A549 (cell line): ENCODE measurements around the gene RNF40. TPM values are rescaled to one million over a fixed set of nuclear protein-coding genes. Genes with fewer than 3 reads are reported as not detected.

ENCODE experiments used
- ATAC-seq, 2 experiments: fragments of 200-7000 bp in 1 of 2; fragments of >200 bp in 1 of 2; cut with Nextera tagmentation in 1 of 2; cut with Tn5 transposase in 1 of 2; 3 replicates each; pipeline versions ENCODE4 v1.8.0 to v1.9.1; 2018 to 2020; ENCODE audit warnings: mild to moderate bottlenecking in 1 of 2, moderate library complexity in 1 of 2
- CTCF ChIA-PET: fragments of 300-600 bp; sonication (Branson Sonifier 250); formaldehyde crosslinking; extraction: SDS; loops from one replicate; lab custom pipeline; 2021; ENCODE audit warnings: antibody characterized with exemption, inconsistent platforms; lab: Yijun Ruan, JAX
- POLR2A ChIA-PET: fragments of 350-600 bp; formaldehyde crosslinking; extraction: SDS; loops from one replicate; lab custom pipeline; 2021; ENCODE audit warnings: antibody characterized with exemption, inconsistent platforms; lab: Yijun Ruan, JAX
- DNase-seq, 2 experiments: peaks; one replicate each; pipeline versions ENCODE4 v3.0.0 to v3.0.0-alpha.2; 2011 to 2016; ENCODE audit warnings: low read depth in 1 of 2, low spot score in 1 of 2
- FAIRE-seq: peaks from 2 replicates; lab custom pipeline; 2011; peaks lifted over from hg19 to GRCh38; lab: Jason Lieb, UNC
- H3K27ac ChIP-seq, 2 experiments: fragments of >200 bp; sonication (Bioruptor Twin); formaldehyde crosslinking; 3 replicates each; pipeline ENCODE4 v1.5.1; 2016 to 2017
- H3K4me1 ChIP-seq: fragments of >200 bp; sonication (Bioruptor Twin); formaldehyde crosslinking; 3 replicates; pipeline ENCODE4 v1.6.1; 2016
- H3K4me2 ChIP-seq: fragments of >200 bp; sonication (Bioruptor Twin); formaldehyde crosslinking; 3 replicates; pipeline ENCODE4 v1.6.1; 2016
- H3K4me3 ChIP-seq: fragments of >200 bp; sonication (Bioruptor Twin); formaldehyde crosslinking; 3 replicates; pipeline ENCODE4 v1.5.1; 2016
- H3K9me3 ChIP-seq: fragments of >200 bp; sonication (Bioruptor Twin); formaldehyde crosslinking; 3 replicates; pipeline ENCODE4 v1.6.1; 2016
- CBX2 ChIP-seq: fragments of 200-600 bp; sonication (generic); IDR thresholded peaks from 2 replicates; pipeline ENCODE4 v1.6.1; 2016; ENCODE audit warnings: low read depth, mild to moderate bottlenecking, borderline replicate concordance
- CBX8 ChIP-seq: fragments of 200-600 bp; sonication (generic); IDR thresholded peaks from 2 replicates; pipeline ENCODE4 v1.6.1; 2016
- CEBPB ChIP-seq, 2 experiments: fragments of >200 bp in 1 of 2; sonication (Bioruptor Twin) in 1 of 2; formaldehyde crosslinking in 1 of 2; IDR thresholded peaks; 2 replicates each; pipeline ENCODE4 v1.6.1; 2012 to 2016
- CHD2 ChIP-seq: fragments of 150-350 bp; IDR thresholded peaks from 2 replicates; pipeline ENCODE4 v1.6.1; 2014; ENCODE audit warnings: low read length; ENCODE audit not compliant: partially characterized antibody
- EHF ChIP-seq: fragments of 250-450 bp; sonication (Bioruptor Pico); IDR thresholded peaks from 2 replicates; pipeline ENCODE4 v1.5.0; 2020; ENCODE audit warnings: mild to moderate bottlenecking
- EHMT2 ChIP-seq: fragments of 200-600 bp; sonication (generic); IDR thresholded peaks from 2 replicates; pipeline ENCODE4 v1.6.1; 2016; ENCODE audit warnings: antibody characterized with exemption, low read depth, mild to moderate bottlenecking, moderate library complexity
- FOSB ChIP-seq: fragments of 250-450 bp; sonication (Bioruptor Pico); IDR thresholded peaks from 2 replicates; pipeline ENCODE4 v1.5.0; 2020; ENCODE audit warnings: mild to moderate bottlenecking, moderate library complexity
- FOSL2 ChIP-seq, 2 experiments: fragments of 450-650 bp in 1 of 2; fragments of >200 bp in 1 of 2; sonication (Bioruptor Twin) in 1 of 2; formaldehyde crosslinking; IDR thresholded peaks; 2 replicates each; pipeline versions ENCODE4 v1.5.0 to v1.6.1; 2016 to 2020; ENCODE audit warnings: mild to moderate bottlenecking in 1 of 2, moderate library complexity in 1 of 2
- FOXS1 ChIP-seq: fragments of 250-450 bp; sonication (Bioruptor Pico); IDR thresholded peaks from 2 replicates; pipeline ENCODE4 v1.5.0; 2020; ENCODE audit warnings: mild to moderate bottlenecking, moderate library complexity
- JUNB ChIP-seq: fragments of >200 bp; sonication (Bioruptor Twin); formaldehyde crosslinking; IDR thresholded peaks from 2 replicates; pipeline ENCODE4 v1.6.1; 2016
- KDM1A ChIP-seq: fragments of 200-600 bp; sonication (generic); IDR thresholded peaks from 2 replicates; pipeline ENCODE4 v1.6.1; 2016; ENCODE audit warnings: low read depth, mild to moderate bottlenecking
- KDM5A ChIP-seq: fragments of 200-600 bp; sonication (generic); IDR thresholded peaks from 2 replicates; pipeline ENCODE4 v1.6.1; 2016; ENCODE audit warnings: antibody characterized with exemption, mild to moderate bottlenecking
- MAZ ChIP-seq: fragments of 150-350 bp; IDR thresholded peaks from 2 replicates; pipeline ENCODE4 v1.6.1; 2014; ENCODE audit warnings: antibody characterized with exemption, low read depth, low read length, borderline replicate concordance
- NR3C1 ChIP-seq: fragments of >200 bp; sonication (Bioruptor Twin); formaldehyde crosslinking; IDR thresholded peaks from 3 replicates; pipeline ENCODE4 v1.6.1; 2017
- PHF8 ChIP-seq: fragments of 200-600 bp; sonication (generic); IDR thresholded peaks from 2 replicates; pipeline ENCODE4 v1.6.1; 2016; ENCODE audit warnings: low read depth, mild to moderate bottlenecking, antibody characterized with exemption, moderate library complexity, borderline replicate concordance
- POLR2AphosphoS2 ChIP-seq: conservative IDR thresholded peaks from 2 replicates; pipeline ENCODE4 v1.6.1; 2012; ENCODE audit warnings: low read length, improper control_type of control experiment, inconsistent platforms
- RAD21 ChIP-seq, 2 experiments: fragments of >200 bp in 1 of 2; sonication (Bioruptor Twin) in 1 of 2; formaldehyde crosslinking in 1 of 2; IDR thresholded peaks in 1 of 2; conservative IDR thresholded peaks in 1 of 2; 2 replicates in 1 of 2; 3 replicates in 1 of 2; pipeline ENCODE4 v1.6.1; 2012 to 2018; ENCODE audit warnings: inconsistent platforms in 1 of 2
- RFX5 ChIP-seq: fragments of 450-650 bp; IDR thresholded peaks from 2 replicates; pipeline ENCODE4 v1.7.1; 2014; ENCODE audit warnings: antibody characterized with exemption, mild to moderate bottlenecking, moderate library complexity
- RNF2 ChIP-seq: fragments of 200-600 bp; sonication (generic); IDR thresholded peaks from 2 replicates; pipeline ENCODE4 v1.6.1; 2016; ENCODE audit warnings: low read depth, mild to moderate bottlenecking, antibody characterized with exemption, moderate library complexity, borderline replicate concordance
- ZSCAN20 ChIP-seq: fragments of 250-450 bp; sonication (Bioruptor Pico); IDR thresholded peaks from 2 replicates; pipeline ENCODE4 v1.8.0; 2022; ENCODE audit warnings: mild to moderate bottlenecking, moderate library complexity
- WGBS: methylation state at CpG from one replicate; pipeline ENCODE4 v1.1.6; 2017; ENCODE audit errors: missing lambda C conversion rate; 5-methylcytosine and 5-hydroxymethylcytosine counted together
- polyA plus RNA-seq, 4 experiments: library from polyadenylated mRNA; depleted of rRNA in 3 of 4; stranded (reverse); fragments of >200 nt; fragmentation: RNase III in 1 of 4; extraction: RNeasy Plus Mini Kit Qiagen cat#74134 plus additional on column Dnase treatment in 1 of 4; gene quantifications; 2 replicates in 3 of 4; 3 replicates in 1 of 4; pipeline ENCODE4 v1.2.3, GENCODE V29; 2011 to 2017
- TF ChIP-seq, protein P1 (sequence below): IDR thresholded peaks from 2 replicates; pipeline ENCODE4 v1.6.1; 2012; ENCODE audit warnings: low read depth, borderline replicate concordance
- TF ChIP-seq, protein P2 (sequence below): IDR thresholded peaks from 2 replicates; pipeline ENCODE4 v1.6.1; 2012
- TF ChIP-seq, protein P3 (sequence below): fragments of 250-450 bp; sonication (Bioruptor Pico); IDR thresholded peaks from 2 replicates; pipeline ENCODE4 v1.5.0; 2020; ENCODE audit warnings: low read depth, mild to moderate bottlenecking, moderate library complexity
- TF ChIP-seq, protein P4 (sequence below): fragments of >200 bp; sonication (Bioruptor Twin); formaldehyde crosslinking; IDR thresholded peaks from 3 replicates; pipeline ENCODE4 v1.5.1; 2016

RNF40 gene
- polyA plus RNA-seq, 2 of the 4 experiments (the other 2 are of a cell fraction), result 66.1 to 69.9 TPM

DNA sequence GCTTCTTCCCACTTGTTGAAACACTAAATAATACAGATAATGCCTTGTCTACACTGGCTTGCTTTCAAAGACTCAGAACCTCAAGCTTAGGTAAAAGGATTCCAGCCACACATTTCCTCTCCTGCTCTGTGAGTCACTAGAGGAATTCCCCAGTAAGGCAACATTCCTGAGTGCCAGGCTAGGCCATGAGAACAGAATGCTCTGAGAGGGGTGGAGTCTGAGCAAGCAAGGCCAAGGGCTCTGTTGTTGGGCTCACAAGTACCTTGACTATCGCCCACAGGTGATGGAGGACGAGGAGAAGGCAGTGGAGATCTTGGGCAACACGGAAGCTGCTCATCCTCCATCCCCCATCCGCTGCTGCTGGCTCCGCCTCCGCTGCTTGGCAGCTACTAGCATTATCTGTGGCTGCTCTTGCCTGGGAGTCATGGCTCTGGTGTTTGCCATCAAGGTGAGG lies 20.6 kb upstream of the RNF40 start:
- TF ChIP-seq, protein P1, sequence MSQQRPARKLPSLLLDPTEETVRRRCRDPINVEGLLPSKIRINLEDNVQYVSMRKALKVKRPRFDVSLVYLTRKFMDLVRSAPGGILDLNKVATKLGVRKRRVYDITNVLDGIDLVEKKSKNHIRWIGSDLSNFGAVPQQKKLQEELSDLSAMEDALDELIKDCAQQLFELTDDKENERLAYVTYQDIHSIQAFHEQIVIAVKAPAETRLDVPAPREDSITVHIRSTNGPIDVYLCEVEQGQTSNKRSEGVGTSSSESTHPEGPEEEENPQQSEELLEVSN, result 0 out of 2 replicates have a peak, but pooled peaks have one; percentile 41
- TF ChIP-seq MAZ (no peak), CBX8 (no peak), ZSCAN20 (CRISPR knock-in tag) (peak; percentile 58; the same call in 1 of the 2 replicates), CHD2 (no peak), KDM1A (no peak), FOSL2 (IDR thresholded peaks at IDR 0.05) (no peak), FOSL2 (CRISPR knock-in tag; IDR thresholded peaks at IDR 0.05) (peak; percentile 76), CEBPB (IDR thresholded peaks at IDR 0.05) (no peak)
- TF ChIP-seq, protein P2, sequence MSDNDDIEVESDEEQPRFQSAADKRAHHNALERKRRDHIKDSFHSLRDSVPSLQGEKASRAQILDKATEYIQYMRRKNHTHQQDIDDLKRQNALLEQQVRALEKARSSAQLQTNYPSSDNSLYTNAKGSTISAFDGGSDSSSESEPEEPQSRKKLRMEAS, result peak; percentile 53
- TF ChIP-seq, all 56 proteins: peak for 4
- H3K4me2 ChIP-seq, result peak overlapping the region; percentile 70
- FAIRE-seq (peak; percentile 98), DNase-seq (peak; percentile 88 to 93), ATAC-seq (peak; percentile 80 to 88)
- peak overlapping the region; percentile 29; the same call in 2 of the 3 replicates for H3K4me3 ChIP-seq
- POLR2A ChIA-PET, result interaction anchor here (1.0 to 2.4 kb wide), 3 partner anchors 34 to 83 kb away, joined by 3 to 7 read pairs (median 4); partner anchors contain the start of genes FBRS and SRCAP
- peaks cover 40% of the 10 kb centered on the region for H3K4me1 ChIP-seq
- CTCF ChIA-PET, result interaction anchor here (1.1 kb wide), 2 partner anchors 11 to 73 kb away, joined by 3 read pairs; no protein-coding TSS in a partner anchor
- peak overlapping the region; percentile 72 to 83 for H3K27ac ChIP-seq
- WGBS, result 46% methylated on average over 6 of the region's 6 CpGs
- no peaks in the 10 kb centered on the region for H3K9me3 ChIP-seq

DNA sequence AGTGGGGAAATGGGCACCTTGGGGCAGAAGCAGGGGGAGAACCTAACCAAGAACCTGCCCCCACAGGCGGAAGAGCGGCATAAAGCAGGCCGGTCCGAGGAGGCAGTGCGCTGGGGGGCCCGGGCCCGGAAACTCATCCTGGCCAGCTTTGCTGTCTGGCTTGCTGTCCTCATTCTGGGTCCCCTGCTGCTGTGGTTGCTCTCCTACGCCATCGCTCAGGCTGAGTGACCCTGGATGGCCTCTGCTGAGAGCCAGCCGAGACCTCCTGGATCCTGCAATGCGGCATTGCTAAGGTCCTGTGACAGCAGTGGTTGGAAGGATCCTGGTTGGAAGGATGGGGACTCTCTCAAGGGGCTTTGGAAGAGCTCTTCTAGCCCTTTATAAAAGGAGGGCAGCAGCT lies 18.4 kb upstream of the RNF40 start:
- 95% methylated on average over 10 of the region's 11 CpGs for WGBS
- ATAC-seq (no peak), DNase-seq (no peak), FAIRE-seq (no peak)
- H3K9me3 ChIP-seq, result no peaks in the 10 kb centered on the region
- H3K27ac ChIP-seq, result no peak overlapping the region
- CTCF ChIA-PET, result interaction anchor here (0.9 to 1.5 kb wide), 3 partner anchors 22 to 85 kb away, joined by 3 read pairs; no protein-coding TSS in a partner anchor
- POLR2A ChIA-PET, result interaction anchor here (1.0 kb wide), 1 partner anchor 61 kb away, joined by 3 read pairs; no protein-coding TSS in a partner anchor
- H3K4me1 ChIP-seq, result peaks cover 47% of the 10 kb centered on the region
- no peak overlapping the region for H3K4me2 ChIP-seq
- no peak for TF ChIP-seq NR3C1
- TF ChIP-seq, protein P3, sequence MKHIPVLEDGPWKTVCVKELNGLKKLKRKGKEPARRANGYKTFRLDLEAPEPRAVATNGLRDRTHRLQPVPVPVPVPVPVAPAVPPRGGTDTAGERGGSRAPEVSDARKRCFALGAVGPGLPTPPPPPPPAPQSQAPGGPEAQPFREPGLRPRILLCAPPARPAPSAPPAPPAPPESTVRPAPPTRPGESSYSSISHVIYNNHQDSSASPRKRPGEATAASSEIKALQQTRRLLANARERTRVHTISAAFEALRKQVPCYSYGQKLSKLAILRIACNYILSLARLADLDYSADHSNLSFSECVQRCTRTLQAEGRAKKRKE (CRISPR knock-in tag), result no peak
- TF ChIP-seq MAZ, result no peak
- TF ChIP-seq JUNB, result no peak
- no peak for TF ChIP-seq FOSB (CRISPR knock-in tag)
- no peak for TF ChIP-seq FOSL2 (IDR thresholded peaks at IDR 0.05)
- TF ChIP-seq FOSL2 (CRISPR knock-in tag; IDR thresholded peaks at IDR 0.05), result no peak
- TF ChIP-seq, protein P1, result no peak
- no peak for TF ChIP-seq ZSCAN20 (CRISPR knock-in tag)
- TF ChIP-seq FOXS1 (CRISPR knock-in tag), result no peak
- no peak for TF ChIP-seq CHD2
- no peak for TF ChIP-seq EHMT2
- TF ChIP-seq CBX2, result no peak
- no peak for TF ChIP-seq POLR2AphosphoS2
- TF ChIP-seq PHF8, result no peak
- TF ChIP-seq EHF, result no peak
- no peak for TF ChIP-seq KDM5A
- TF ChIP-seq, protein P4, sequence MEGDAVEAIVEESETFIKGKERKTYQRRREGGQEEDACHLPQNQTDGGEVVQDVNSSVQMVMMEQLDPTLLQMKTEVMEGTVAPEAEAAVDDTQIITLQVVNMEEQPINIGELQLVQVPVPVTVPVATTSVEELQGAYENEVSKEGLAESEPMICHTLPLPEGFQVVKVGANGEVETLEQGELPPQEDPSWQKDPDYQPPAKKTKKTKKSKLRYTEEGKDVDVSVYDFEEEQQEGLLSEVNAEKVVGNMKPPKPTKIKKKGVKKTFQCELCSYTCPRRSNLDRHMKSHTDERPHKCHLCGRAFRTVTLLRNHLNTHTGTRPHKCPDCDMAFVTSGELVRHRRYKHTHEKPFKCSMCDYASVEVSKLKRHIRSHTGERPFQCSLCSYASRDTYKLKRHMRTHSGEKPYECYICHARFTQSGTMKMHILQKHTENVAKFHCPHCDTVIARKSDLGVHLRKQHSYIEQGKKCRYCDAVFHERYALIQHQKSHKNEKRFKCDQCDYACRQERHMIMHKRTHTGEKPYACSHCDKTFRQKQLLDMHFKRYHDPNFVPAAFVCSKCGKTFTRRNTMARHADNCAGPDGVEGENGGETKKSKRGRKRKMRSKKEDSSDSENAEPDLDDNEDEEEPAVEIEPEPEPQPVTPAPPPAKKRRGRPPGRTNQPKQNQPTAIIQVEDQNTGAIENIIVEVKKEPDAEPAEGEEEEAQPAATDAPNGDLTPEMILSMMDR, result no peak
- no peak for TF ChIP-seq RAD21 (conservative IDR thresholded peaks at IDR 0.05 in 1 of 2, IDR thresholded peaks at IDR 0.05 in 1 of 2)
- TF ChIP-seq RFX5, result no peak
- TF ChIP-seq RNF2, result no peak
- no peak overlapping the region for H3K4me3 ChIP-seq
